Activated naive CD4-positive, alpha-beta T cell treated with anti-CD3 and anti-CD28 coated beads, Interleukin-2, amount 10 ng/mL, durations not matched to agents 7 days and 5 days (primary cell): ENCODE measurements around the gene ANXA2.

Experiments
- CTCF ChIA-PET: fragments of 350-600 bp; sonication (Branson Sonifier 250); formaldehyde crosslinking; loops from one replicate; lab custom pipeline; 2021; ENCODE audit warnings: antibody characterized with exemption; lab: Charles Lee
- DNase-seq: peaks from one replicate; pipeline ENCODE4 v3.0.0-alpha.2; 2020
- H3K27ac Mint-ChIP-seq: one replicate; pipeline ENCODE4 v1.8.0; 2021; ENCODE audit warnings: mild to moderate bottlenecking, moderate library complexity, mixed read lengths
- H3K27me3 Mint-ChIP-seq: one replicate; pipeline ENCODE4 v1.8.0; 2021; ENCODE audit warnings: mild to moderate bottlenecking, mixed read lengths
- H3K36me3 Mint-ChIP-seq: one replicate; pipeline ENCODE4 v1.8.0; 2021; ENCODE audit warnings: mixed read lengths
- H3K4me1 Mint-ChIP-seq: one replicate; pipeline ENCODE4 v1.8.0; 2021; ENCODE audit warnings: mixed read lengths
- H3K4me3 Mint-ChIP-seq: one replicate; pipeline ENCODE4 v1.8.0; 2021; ENCODE audit warnings: mild to moderate bottlenecking, moderate library complexity, mixed read lengths
- H3K9me3 Mint-ChIP-seq: one replicate; pipeline ENCODE4 v1.8.0; 2021; ENCODE audit warnings: mixed read lengths

Gene ANXA2

GRCh38 chr15:60374628-60375081 is 23.1 kb downstream of the ANXA2 start:
- CTCF ChIA-PET: interaction anchor here (0.8 to 1.0 kb wide), 3 partner anchors 17 to 142 kb away, joined by 3 read pairs; no protein-coding TSS in a partner anchor
- Mint-ChIP-seq H3K27ac (no peak overlapping the region), H3K4me3 (no peak overlapping the region), H3K9me3 (no peaks in the 10 kb centered on the region), H3K27me3 (no peaks in the 10 kb centered on the region), H3K4me1 (no peaks in the 10 kb centered on the region), H3K36me3 (peaks cover 40% of the 10 kb centered on the region)
- DNase-seq: no peak

GRCh38 chr15:60374209-60374608 is 23.6 kb downstream of the ANXA2 start:
- no peak for DNase-seq
- Mint-ChIP-seq H3K4me3 (no peak overlapping the region), H3K36me3 (peaks cover 38% of the 10 kb centered on the region), H3K27ac (no peak overlapping the region), H3K27me3 (no peaks in the 10 kb centered on the region), H3K4me1 (no peaks in the 10 kb centered on the region), H3K9me3 (no peaks in the 10 kb centered on the region)
- CTCF ChIA-PET: interaction anchor here (0.8 to 1.0 kb wide), 2 partner anchors 16 to 142 kb away, joined by 3 read pairs; no protein-coding TSS in a partner anchor

DNA sequence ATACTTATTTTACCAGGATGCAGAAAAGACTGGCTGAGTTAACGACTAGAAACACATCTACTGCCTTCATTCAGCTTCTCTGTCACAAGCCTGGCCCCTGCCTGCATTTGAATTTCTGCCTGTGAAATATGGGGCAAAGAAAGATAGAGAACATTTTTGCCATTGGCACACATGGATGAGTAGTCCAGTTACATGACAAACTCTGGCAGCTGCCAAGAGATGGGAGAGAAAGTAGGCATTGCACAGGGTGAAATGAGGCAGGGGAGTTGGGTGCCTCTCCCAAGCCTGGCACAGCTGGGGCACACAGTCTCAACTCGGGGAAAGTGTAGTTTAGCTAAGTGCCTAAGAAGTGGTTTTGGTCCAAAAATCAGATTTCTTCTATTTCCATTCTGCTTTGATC is 24.0 kb downstream of the ANXA2 start:
- CTCF ChIA-PET: interaction anchor here (0.8 to 1.0 kb wide), 2 partner anchors 16 to 143 kb away, joined by 3 read pairs; no protein-coding TSS in a partner anchor
- Mint-ChIP-seq H3K27ac (no peak overlapping the region), H3K36me3 (peaks cover 39% of the 10 kb centered on the region)

GRCh38 chr15:60373327-60373726 is 24.5 kb downstream of the ANXA2 start:
- CTCF ChIA-PET: interaction anchor here (1.4 kb wide), 1 partner anchor 11 kb away, joined by 4 read pairs; no protein-coding TSS in a partner anchor
- Mint-ChIP-seq H3K27me3 (no peaks in the 10 kb centered on the region), H3K9me3 (no peaks in the 10 kb centered on the region), H3K36me3 (peaks cover 42% of the 10 kb centered on the region), H3K4me1 (no peaks in the 10 kb centered on the region), H3K4me3 (no peak overlapping the region), H3K27ac (no peak overlapping the region)
- no peak for DNase-seq

More for the DNA sequence above, 24.0 kb downstream of the ANXA2 start:
- no peak overlapping the region for H3K4me3 Mint-ChIP-seq
- H3K4me1 Mint-ChIP-seq: no peaks in the 10 kb centered on the region
- no peaks in the 10 kb centered on the region for H3K27me3 Mint-ChIP-seq
- H3K9me3 Mint-ChIP-seq: no peaks in the 10 kb centered on the region
- no peak for DNase-seq

DNA sequence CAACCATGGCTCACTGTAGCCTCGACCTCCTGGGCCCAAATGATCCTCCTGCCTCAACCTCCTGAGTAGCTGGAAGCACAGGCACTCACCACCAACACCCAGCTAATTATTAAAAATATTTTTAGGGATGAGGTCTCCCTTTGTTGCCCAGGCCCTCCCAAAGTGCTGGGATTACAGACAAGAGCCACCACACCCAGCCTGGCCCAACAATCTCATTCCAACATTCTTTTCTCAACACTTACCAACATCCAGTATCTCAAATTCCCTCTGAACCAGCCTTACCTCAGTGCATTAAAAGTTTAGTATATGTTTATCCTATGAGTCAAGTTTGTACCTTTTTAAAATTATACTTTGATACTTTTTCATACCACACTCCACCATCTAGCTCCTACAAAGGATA is 25.0 kb downstream of the ANXA2 start:
- Mint-ChIP-seq H3K36me3 (peaks cover 44% of the 10 kb centered on the region), H3K4me3 (no peak overlapping the region), H3K27ac (no peak overlapping the region), H3K9me3 (no peaks in the 10 kb centered on the region), H3K27me3 (no peaks in the 10 kb centered on the region), H3K4me1 (no peaks in the 10 kb centered on the region)
- CTCF ChIA-PET: interaction anchor here (1.4 kb wide), 1 partner anchor 10 kb away, joined by 4 read pairs; no protein-coding TSS in a partner anchor
- no peak for DNase-seq

- H3K27me3 Mint-ChIP-seq: no peaks in the 10 kb centered on the region
- H3K4me1 Mint-ChIP-seq: no peaks in the 10 kb centered on the region
- CTCF ChIA-PET: interaction anchor here (1.4 kb wide), 1 partner anchor 9 kb away, joined by 4 read pairs; no protein-coding TSS in a partner anchor
- no peak for DNase-seq
- no peak overlapping the region for H3K27ac Mint-ChIP-seq
- no peaks in the 10 kb centered on the region for H3K9me3 Mint-ChIP-seq
- H3K36me3 Mint-ChIP-seq: peaks cover 43% of the 10 kb centered on the region
- H3K4me3 Mint-ChIP-seq: no peak overlapping the region
Observed at GRCh38 chr15:60372227-60372626, 25.6 kb downstream of the ANXA2 start.

DNA sequence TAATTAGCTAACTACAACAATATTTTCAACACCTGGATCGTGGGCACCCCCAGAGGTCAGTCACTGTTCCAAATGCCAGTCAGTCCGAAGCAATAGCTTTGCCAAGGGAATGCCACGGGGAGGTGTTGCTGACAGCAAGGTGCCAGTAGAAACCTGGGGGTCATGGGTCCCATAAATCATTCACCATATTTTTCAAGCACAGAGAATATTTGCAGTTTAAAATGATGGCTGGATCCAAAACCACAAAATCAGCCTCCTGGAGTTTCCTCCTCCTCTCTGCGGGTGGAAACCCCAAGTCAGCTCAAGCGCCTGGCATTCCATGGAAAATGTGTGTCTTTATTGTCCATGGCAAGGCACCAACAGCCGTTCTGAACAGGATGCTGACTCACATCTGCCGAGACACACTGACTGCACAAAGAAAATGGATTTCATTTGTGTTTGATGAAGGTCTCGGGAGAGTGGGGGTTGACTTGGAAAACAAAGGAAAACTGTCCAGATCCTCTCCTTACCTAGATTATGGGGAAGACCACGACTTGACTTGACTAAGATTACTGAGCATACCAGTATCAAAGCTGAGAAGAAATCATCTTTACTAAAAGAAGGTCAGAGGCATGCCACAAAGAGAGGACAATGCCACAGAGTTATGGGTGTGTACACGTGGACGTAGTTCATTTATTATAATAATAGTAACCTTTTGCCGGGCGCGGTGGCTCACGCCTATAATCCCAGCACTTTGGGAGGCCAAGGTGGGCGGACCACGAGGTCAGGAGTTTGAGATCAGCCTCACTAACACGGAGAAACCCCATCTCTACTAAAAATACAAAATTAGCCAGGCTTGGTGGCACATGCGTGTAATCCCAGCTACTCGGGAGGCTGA is 26.4 kb downstream of the ANXA2 start:
- Mint-ChIP-seq H3K27ac (no peak overlapping the region), H3K27me3 (no peaks in the 10 kb centered on the region), H3K4me3 (no peak overlapping the region), H3K4me1 (no peaks in the 10 kb centered on the region), H3K36me3 (peaks cover 40% of the 10 kb centered on the region), H3K9me3 (no peaks in the 10 kb centered on the region)
- DNase-seq: no peak
- CTCF ChIA-PET: no interaction called here

GRCh38 chr15:60370869-60371136 is 27.0 kb downstream of the ANXA2 start:
- Mint-ChIP-seq H3K4me3 (no peak overlapping the region), H3K9me3 (no peaks in the 10 kb centered on the region), H3K27ac (no peak overlapping the region), H3K27me3 (no peaks in the 10 kb centered on the region), H3K36me3 (peaks cover 35% of the 10 kb centered on the region), H3K4me1 (no peaks in the 10 kb centered on the region)
- no peak for DNase-seq
- CTCF ChIA-PET: no interaction called here

DNA sequence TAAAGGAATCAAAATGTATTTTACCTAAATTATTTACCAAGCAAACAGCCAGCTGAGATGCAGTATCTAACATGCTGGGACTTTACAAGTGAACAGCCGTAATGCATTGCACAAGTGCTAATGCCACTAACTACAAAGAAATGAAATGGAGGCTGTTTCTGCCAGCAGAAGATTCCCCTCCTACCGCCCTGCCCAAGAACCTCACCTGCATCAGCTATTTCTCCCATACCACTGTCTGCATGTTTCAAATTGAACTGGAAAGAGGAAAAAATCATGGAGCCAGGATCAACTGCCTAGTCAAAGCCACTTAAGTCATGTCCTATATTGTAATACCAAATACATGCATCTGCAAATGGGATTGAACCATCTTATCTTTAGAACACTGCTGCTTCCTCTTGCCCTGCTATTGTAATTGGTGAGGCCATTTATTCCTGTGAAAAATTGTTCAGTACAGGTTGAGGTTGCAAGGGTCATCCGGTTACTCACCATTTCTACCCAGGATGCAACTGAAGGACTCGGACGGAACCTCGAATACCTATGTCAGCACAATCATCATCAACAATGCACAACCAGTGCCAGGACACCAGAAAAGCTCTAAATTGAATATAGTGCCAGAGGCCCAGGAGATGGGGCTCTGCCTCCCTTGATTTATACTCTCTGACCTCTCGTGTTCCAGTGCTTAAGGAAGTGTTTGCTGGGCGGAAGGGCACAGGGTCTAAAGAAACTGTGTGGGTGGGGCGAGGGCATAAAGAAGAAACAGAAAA is 27.5 kb downstream of the ANXA2 start:
- H3K36me3 Mint-ChIP-seq: peaks cover 34% of the 10 kb centered on the region
- no peaks in the 10 kb centered on the region for H3K9me3 Mint-ChIP-seq
- H3K4me3 Mint-ChIP-seq: no peak overlapping the region
- CTCF ChIA-PET: no interaction called here
- no peaks in the 10 kb centered on the region for H3K27me3 Mint-ChIP-seq
- peaks cover 1% of the 10 kb centered on the region for H3K4me1 Mint-ChIP-seq
- no peak for DNase-seq
- H3K27ac Mint-ChIP-seq: no peak overlapping the region

DNA sequence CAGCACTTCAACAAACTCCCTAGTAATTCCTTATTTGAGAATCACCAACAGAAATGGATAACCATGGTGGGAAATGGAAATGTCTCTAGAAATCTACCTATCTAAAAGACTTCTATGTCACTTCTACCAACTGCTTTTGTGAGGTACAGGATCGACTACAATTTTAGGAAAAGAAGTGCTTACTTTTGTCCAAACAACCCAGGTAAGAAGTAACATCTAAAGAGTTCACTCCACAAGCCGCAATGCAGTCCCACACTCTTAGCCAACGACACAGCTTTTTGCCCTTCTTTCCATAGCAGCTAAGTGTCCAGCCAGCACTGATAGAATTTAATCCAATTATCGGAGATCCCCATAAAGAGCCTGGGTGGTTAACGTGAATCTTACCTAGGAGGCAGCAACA is 28.1 kb downstream of the ANXA2 start:
- no peak for DNase-seq
- Mint-ChIP-seq H3K4me3 (no peak overlapping the region), H3K36me3 (peaks cover 33% of the 10 kb centered on the region), H3K27ac (no peak overlapping the region), H3K27me3 (no peaks in the 10 kb centered on the region), H3K9me3 (no peaks in the 10 kb centered on the region), H3K4me1 (peaks cover 2% of the 10 kb centered on the region)
- CTCF ChIA-PET: no interaction called here

GRCh38 chr15:60364612-60364924 is 33.2 kb downstream of the ANXA2 start:
- DNase-seq: no peak
- no peak overlapping the region for H3K4me3 Mint-ChIP-seq
- H3K27me3 Mint-ChIP-seq: no peaks in the 10 kb centered on the region
- H3K9me3 Mint-ChIP-seq: no peaks in the 10 kb centered on the region
- H3K36me3 Mint-ChIP-seq: peaks cover 54% of the 10 kb centered on the region
- H3K27ac Mint-ChIP-seq: no peak overlapping the region
- H3K4me1 Mint-ChIP-seq: peaks cover 33% of the 10 kb centered on the region
- CTCF ChIA-PET: no interaction called here

- CTCF ChIA-PET: interaction anchor here (1.5 kb wide), 1 partner anchor 13 kb away, joined by 3 read pairs; no protein-coding TSS in a partner anchor
- no peak overlapping the region for H3K4me3 Mint-ChIP-seq
- peaks cover 56% of the 10 kb centered on the region for H3K36me3 Mint-ChIP-seq
- H3K27me3 Mint-ChIP-seq: no peaks in the 10 kb centered on the region
- H3K4me1 Mint-ChIP-seq: peaks cover 33% of the 10 kb centered on the region
- no peak for DNase-seq
- no peaks in the 10 kb centered on the region for H3K9me3 Mint-ChIP-seq
- H3K27ac Mint-ChIP-seq: peak overlapping the region; percentile 65
Observed at GRCh38 chr15:60363903-60364611, 33.7 kb downstream of the ANXA2 start.

- CTCF ChIA-PET: interaction anchor here (0.6 to 4.1 kb wide), 7 partner anchors 10 to 308 kb away, joined by 3 to 20 read pairs (median 4); partner anchors contain the start of gene ANXA2
- DNase-seq: no peak
- Mint-ChIP-seq H3K9me3 (no peaks in the 10 kb centered on the region), H3K27ac (peak overlapping the region; percentile 73), H3K4me3 (peak overlapping the region; percentile 10), H3K4me1 (peaks cover 33% of the 10 kb centered on the region), H3K36me3 (peaks cover 59% of the 10 kb centered on the region), H3K27me3 (no peaks in the 10 kb centered on the region)
Observed at GRCh38 chr15:60363087-60363549, 34.7 kb downstream of the ANXA2 start.
